GM21576 (cell line): ENCODE results near the gene PAQR8.
"Not testable (repeated sequence)": the region's sequence is repeated elsewhere in the genome, so short reads cannot be mapped to it uniquely, and the experiment has no call there.

Source experiments
- ATAC-seq: cut with Tn5 transposase; IDR thresholded peaks from one replicate; pipeline ENCODE4 v1.9.1; 2021; ENCODE audit warnings: mild to moderate bottlenecking, moderate library complexity; ENCODE audit not compliant: unreplicated experiment

The PAQR8 gene

DNA sequence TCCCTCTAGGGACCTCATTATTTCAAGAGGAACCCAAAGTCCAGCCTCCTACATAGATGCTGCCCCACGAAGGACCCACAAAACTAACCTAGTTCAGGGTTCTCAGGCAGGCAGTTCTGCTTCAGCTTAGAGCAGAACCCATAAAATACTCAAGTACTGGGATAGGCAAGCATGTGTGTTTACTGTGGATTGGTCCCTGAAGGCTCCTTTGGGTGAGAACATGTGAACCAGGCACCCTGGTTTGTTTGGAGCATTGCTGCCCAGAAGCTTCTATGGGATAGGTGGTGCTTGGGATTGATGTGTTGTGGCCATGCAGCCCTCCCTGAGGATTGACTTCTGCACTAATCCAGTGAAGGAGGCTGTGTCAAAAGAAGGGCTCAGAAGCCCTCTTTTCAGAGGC lies 43.3 kb downstream of the PAQR8 start:
- no peak for ATAC-seq

DNA sequence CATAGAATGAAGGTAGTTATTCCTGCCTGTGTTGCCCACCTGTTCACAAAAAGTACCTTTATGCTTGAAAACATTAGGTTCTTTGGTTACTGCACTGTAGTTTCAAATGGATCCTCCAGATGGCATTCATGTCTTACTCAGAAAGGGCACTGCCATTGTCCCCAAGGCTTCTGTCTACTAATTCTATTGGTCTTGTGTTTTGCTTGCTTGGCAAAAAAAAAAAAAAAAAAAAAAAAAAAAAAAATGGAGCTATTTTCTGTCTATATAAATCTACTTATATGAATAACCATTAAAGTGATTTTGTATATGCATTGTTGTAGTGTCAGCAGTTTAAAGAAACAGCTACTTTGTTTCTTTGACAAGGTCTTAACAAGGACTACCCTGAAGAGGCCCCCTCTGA lies 45.5 kb downstream of the PAQR8 start:
- ATAC-seq, result no peak

DNA sequence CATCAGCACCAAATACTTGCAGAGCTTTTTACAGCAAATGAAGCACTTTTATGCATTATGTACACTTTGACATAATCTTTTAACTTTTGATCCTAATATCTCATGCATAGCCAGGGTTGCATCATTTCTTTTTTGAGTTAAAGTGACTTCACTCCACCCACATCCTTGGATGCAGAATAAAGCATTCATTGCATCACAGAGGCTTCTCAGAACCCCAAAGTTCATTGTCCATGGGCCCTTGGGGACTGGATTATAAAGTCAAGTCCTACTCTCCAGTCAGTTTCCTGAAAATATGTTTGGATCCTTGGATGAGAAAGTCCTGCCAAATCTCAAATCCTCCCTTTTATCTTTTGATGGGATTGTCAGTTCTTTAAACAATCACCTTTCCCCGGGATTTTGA lies 47.5 kb downstream of the PAQR8 start:
- no peak for ATAC-seq

DNA sequence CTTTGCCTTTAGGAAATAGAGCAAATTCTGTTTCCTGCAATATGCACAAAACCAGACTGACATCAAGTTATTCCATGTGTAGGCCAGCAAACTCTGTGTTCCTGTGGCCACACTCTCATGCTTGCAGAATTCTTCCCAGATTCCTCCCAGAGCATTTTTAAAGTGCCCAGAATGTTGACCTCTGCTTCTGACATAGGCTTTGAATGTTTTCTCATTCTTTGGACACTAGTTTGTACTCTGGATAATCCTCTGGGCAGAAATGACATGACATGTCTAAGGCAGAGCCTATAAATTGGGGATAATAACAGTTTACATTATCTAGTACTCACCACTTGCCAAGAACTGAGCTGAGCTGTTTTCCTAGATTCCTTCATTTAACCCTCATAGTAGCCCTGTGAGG lies 49.0 kb downstream of the PAQR8 start:
- ATAC-seq, result no peak

DNA sequence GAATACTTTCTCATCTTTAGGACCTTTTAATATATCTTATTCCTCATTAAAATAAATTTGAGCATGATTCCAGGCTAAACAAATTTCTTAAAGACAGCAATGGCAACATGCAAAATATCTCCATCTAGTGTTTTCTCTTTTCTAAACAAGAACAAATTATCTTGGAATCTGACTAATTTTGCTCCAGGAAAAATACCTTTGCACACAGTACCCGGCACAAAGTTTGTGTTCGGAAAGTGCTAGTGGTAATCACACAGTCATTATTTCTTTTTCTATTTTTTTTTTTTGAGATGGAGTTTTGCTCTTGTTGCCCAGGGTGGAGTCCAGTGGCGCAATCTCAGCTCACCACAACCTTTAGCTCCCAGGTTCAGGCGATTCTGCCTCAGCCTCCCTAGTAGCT lies 50.0 kb downstream of the PAQR8 start:
- no peak for ATAC-seq

DNA sequence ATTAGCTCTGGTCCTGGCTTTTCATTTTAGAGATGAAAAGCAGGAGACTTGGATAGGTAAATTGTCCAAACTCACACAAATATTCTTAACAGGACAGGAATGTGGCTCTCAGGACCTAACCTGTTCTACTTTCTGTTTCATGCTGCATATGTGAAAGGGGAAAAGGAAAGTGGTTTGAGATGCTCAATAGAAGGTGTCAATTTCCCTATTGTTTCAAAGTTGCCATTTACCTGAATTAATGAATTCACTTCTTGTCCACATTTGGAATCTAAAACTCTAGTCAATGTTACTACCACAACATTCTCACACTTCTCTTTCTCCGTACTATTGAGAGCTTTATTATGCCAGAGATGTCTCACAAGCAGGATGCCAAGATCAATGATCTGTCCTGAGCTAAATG lies 53.4 kb downstream of the PAQR8 start:
- ATAC-seq, result no peak

DNA sequence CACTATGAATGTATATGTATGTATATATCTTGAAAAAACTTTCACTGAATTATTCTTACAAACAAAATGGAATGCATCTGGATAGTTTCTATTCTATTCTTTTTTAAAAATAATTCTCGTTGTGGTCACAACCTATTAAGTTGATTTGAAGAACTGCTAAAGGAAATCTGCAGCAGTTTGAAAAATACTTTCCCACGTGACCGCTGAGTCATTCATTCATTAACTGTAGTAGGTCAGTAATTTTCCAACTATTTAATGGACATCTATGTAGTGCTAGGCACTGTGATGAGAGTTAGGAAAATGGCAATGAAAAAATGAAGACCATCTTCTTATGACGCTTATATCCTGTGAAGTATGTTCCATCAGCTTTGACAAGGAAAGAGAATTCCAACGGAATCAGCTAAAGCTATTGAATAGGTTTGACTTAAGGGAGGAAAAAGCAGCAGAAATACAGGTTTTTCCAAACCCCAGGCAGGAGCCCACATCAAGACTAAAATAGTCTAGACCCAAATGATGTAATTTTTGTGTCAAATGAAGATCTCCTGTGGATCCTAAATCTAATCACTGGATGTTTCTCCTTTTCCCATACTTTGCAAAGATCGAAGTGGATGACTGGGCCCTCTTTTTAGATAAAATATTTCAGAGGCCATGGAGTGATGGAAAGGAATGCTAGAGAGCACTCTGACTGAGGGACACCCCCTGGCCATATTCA lies 54.1 kb downstream of the PAQR8 start:
- no peak for ATAC-seq

DNA sequence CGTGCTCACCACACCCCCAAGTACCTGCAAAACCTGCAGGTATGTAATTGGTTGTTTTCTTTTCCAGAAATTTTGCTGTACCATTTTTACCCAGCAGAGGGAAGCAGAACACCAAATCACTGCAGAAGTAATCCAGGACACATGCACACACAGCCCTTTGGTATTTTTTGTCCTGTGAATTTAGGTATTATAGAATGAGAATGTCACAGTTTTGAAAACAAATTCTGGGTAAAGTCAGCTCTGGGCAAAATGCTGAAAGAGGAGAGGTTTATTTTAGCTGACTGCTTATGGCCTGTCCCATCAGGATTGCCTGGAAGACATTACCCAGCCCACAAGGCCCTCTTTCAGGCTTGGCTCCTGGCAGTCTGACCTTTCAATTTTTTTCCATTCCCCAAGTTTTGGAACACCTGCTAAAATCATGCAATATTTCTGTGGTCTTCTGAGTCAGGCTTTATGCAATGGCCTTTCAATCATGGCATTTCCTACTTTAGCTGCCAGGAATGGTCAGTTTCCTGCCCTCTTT lies 54.7 kb downstream of the PAQR8 start:
- peak; percentile 16 for ATAC-seq

DNA sequence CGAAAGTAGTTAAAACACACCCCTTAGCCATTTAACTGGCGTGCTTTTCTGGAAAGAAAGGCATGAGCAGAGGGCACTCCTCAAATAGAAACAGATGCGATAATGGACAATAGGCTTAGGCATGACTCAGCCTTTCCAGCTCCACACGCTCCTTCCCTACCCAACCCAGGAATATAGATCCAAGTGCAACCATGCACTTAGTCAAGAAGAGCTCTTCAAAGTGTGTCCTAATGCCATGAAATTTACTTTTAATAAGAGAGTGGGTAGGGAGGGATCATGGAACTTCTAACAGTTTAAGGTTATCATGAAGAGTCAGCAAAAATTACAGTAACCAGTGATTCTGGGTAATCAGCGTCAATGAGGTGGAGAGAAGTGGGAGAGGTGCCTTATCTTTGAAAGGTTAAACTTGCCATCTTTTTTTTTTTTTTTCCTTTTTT lies 55.7 kb downstream of the PAQR8 start:
- ATAC-seq, result no peak

DNA sequence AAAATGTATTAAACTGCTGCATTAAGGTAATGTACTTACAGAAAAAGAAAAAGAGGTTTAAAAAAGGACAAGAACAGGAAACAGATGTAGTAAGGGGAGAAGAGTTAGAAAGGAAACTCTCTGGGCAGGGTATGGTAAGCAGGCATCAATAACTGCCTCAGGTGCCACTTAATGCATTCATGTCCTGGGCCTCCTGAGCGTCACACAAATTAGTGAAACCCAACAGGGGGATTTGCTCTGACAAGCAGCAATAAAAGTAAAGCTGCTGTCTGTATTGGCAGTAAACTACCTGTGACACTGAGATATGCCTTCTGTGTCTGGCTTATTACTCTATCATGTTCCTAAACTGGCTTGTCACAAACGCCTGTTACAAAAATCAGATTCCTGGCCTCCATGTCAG lies 56.7 kb downstream of the PAQR8 start:
- no peak for ATAC-seq

DNA sequence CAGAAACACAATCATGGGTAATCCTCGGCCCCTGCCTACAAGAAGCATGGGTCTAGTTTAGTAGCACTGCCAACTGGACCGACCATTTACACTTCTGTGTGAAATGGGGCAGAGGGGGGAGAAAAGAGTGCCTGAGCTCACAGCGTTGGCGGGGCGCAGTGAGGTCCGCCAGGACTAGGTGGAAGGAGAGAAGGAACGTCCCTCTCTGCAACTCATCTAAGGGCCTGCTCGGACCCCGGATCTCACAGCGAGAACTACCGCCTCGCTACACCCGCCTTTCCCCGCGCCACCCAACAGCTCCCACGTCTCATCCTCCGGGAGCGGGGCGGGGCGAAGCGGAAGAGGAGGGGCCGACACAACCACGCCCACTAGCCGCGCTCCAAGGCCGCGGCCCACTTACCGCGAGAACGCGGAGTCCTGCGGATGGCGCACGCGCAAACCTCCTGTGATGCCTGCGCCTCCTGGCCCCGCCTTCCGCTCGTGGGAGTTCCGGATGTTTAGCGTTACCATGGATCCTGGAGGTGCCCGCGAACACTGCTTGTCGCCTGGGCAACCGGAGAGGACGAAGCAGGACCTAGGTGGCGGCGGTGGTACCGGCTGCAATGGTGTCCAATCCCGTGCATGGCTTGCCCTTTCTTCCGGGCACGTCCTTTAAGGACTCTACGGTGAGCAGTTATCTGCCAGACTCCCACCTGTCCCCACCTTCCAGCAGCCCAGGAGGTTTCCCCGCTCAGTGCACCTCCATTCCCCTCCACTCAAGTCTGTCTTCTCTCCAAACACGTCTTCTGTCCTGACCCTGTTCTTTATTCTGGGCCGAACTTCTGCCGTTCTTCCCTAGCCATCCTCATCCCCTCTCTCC lies 58.1 kb downstream of the PAQR8 start, which contains the start of gene EFHC1:
Gene EFHC1, plus strand, starts transcription at position 534 of the 859 bp plus-strand sequence. Its CDS starts 69 bp downstream, at position 603.
- peak; percentile 90 for ATAC-seq

DNA sequence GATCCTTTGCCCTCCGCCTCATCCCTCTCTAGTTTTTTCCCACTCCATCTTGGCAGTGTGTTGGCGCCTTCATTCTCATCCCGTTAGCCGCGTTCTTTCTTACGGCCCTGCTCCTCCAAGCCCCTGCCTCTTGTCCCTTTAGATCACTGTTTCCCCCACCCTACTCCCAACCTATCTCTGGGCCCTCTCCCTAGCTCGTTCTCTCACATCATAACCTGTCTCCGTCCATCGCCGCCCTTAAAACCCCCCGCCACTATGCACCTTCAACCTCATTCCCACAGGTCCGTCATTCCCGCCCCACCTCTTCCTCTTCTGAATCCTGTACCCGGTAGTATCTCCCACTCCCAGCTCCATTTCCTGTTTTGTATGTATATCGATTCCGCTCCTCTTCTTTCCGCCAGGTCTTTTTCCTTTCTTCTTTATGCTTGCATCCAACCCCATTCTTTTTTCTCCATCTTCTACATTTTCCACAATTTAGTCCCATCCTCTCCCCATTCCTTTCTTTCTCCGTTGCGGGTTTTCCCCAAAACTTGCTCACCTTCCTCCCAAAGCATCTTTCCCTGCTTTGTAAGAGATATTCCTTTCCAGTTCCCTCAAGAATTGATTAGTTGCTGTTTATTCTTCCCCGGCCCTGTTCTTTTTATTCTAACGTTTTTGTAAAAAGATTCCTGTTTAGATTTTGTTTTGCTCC lies 58.9 kb downstream of the PAQR8 start:
- no peak for ATAC-seq

DNA sequence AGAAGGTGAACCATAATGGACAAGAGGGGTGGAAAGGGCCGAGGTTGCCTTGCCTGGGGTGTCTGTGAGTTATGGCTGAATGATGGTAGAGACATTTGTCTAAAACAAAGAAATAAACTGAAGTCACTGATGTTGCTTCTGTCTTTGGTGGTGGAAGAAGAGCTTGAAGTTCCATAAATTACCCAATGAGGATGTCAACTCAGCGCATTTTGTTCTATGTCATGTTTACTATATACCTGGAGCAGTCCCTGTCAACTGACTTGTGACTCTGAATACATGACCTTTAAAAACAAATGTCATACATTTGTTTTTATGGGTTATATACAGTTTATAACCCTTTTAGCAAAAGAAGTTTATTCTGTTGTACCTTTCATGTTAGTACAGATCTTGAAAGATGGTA lies 60.2 kb downstream of the PAQR8 start:
- no peak for ATAC-seq

DNA sequence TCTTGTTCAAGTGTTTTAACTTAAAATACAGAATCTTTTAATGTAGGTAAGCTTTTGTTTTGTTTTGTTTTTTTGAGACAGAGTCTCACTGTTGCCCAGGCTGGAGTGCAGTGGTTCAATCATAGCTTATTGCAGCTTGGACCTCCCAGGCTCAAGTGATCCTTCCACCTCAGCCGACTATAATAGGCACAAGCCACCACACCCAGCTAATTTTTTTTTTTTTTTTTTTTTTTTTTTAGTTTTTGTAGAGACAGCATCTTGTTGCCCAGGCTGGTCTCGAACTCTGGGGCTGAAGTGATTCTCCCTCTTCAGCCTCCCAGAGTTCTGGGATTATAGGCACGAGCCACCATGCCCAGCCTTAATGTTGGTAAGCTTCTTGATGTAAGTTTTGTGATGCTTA lies 61.5 kb downstream of the PAQR8 start:
- ATAC-seq, result no peak

DNA sequence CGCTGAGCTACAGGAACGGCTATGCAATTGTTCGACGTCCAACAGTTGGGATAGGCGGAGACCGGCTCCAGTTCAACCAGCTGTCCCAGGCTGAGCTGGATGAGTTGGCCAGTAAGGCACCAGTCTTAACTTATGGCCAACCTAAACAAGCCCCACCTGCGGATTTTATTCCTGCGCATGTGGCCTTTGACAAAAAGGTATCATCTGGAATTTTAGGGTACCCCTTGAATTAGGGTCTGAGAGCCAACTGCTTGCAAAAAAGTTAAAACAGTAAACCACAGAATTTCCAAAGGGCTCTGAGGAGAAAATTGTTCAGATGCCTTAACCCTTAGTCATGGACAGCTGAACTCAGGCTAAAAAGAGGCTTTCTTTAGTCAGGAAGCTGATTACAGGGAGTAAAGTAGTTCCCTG lies 62.0 kb downstream of the PAQR8 start:
- ATAC-seq, result no peak

DNA sequence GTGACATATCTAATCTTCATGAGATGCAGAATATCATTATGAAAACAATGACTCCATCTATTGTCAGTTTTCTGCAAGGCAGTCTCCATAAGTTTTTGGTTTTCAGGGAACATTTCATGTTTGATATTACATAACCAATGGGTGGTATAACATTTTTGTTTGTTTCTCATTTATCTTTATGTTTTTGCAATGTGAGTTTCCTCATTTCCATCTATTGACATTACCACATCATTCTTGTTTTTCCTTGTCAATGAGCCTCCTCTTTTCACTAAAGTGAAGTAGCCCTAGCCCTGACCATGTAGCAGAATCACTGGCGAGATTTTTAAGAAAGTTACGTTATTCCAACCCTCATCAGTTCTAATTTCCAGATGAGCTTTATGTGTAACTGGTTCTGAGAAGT lies 62.6 kb downstream of the PAQR8 start:
- ATAC-seq, result no peak

DNA sequence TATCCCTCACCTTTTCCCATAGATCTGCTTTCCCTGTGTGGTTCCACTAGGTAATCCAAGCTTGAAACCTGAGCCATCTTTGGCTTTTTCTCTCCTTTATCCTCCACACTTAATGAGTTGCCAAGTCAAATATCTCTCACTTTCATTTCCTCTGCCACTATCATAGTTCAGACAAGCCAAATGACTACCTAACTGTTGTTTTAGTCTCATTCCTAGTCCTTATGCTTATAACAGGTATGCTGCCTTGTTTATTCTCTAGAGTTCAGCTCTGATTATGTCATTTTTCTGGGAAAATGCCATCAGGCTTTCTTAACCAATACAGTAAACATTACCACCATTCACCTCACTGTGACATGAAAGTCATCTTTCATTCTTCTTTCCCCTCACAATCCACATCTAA lies 64.7 kb downstream of the PAQR8 start:
- ATAC-seq, result no peak

DNA sequence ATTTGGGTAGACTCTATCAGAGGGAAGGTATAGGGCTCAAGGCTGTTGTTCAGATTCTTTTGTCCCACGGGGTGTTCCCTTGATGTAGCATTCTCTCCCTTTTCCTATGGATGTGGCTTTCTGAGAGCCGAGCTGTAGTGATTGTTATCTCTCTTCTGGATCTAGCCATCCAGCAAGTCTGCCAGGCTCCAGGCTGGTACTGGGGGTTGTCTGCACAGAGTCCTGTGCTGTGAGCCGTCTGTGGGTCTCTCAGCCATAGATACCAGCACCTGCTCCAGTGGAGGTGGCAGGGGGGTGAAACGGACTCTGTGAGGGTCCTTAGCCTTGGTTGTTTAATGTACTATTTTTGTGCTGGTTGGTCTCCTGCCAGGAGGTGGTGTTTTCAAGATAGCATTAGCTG lies 71.3 kb downstream of the PAQR8 start:
- ATAC-seq, result not testable (repeated sequence)

DNA sequence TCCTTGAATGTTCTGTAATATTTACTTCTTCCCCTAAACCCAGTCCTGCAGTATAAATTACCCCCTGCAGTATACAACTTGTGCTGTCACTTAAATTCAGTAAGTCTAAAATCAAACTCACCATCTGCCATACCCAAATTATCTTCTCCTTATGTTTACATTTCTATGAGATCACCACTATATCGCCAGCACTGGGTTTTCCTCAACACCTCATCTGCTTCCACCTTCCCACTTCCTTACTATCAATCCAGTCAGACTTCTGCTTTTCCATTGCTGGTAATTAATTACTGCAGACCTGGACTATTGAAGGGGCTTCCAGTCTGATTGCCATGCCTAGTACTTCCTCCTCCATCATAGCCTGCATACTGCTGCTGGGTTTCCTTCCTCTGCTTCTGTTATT lies 73.4 kb downstream of the PAQR8 start:
- ATAC-seq, result no peak

DNA sequence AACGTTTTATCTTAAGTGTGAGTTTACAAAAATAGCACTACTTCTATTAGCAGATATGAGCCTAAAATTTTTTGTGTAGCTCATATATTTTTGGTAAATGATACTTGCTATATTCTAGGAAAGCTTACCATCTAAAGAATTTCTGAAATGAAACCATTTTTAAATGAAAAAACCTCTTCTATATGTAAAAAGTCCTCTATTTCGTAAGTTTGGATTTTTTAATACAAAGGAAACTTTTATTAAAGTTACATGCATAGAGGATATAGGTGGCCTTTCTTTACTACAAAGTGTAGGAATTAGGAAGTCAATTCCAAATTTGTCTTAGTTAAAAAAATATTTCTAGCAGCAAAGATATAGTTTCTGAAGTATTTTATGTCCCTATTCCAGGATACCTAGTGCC lies 77.0 kb downstream of the PAQR8 start:
- ATAC-seq, result no peak

DNA sequence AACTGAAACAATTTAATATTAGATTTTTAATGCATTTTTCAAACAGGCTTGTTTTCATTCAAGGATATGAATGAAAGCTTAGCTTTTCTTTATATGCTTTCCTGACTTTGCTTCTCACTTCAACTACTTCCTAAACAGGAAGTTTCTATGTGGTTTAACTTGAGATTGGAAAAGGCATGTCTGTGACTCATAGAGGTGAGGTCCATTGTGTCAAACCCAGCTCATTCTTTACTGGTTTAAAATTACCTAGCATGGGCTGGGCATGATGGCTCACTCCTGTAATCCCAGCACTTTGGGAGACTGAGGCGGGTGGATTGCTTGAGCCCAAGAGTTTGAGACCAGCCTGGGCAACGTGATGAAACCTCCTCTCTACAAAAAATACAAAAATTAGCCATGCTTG lies 92.6 kb downstream of the PAQR8 start:
- ATAC-seq, result no peak
